Kidney epithelial cell (primary cell): ENCODE data around the gene CDK9. TPM values are rescaled to one million over a fixed set of nuclear protein-coding genes. Genes with fewer than 3 reads are reported as not detected.
"Not testable (repeated sequence)": the region's sequence is repeated elsewhere in the genome, so short reads cannot be mapped to it uniquely, and the experiment has no call there.

Source experiments
- DNase-seq: peaks from one replicate; pipeline ENCODE4 v3.0.0-alpha.2; 2010; ENCODE audit warnings: low read depth
- H3K27me3 ChIP-seq: 2 replicates; pipeline ENCODE4 v1.6.0; 2011; ENCODE audit warnings: low read length; ENCODE audit not compliant: control insufficient read depth, insufficient read depth
- H3K36me3 ChIP-seq: 2 replicates; pipeline ENCODE4 v1.5.1; 2011; ENCODE audit warnings: low read length; ENCODE audit not compliant: control insufficient read depth, insufficient read depth
- H3K4me3 ChIP-seq: 2 replicates; pipeline ENCODE4 v1.5.1; 2011; ENCODE audit warnings: low read depth, mild to moderate bottlenecking, control low read depth, low read length
- total RNA-seq: library from RNA; depleted of rRNA; stranded (reverse); fragments of >200 nt; gene quantifications from 2 replicates; pipeline ENCODE4 v1.2.3, GENCODE V29; 2015
- TF ChIP-seq, protein P1 (sequence below): IDR thresholded peaks from 2 replicates; pipeline ENCODE4 v1.5.1; 2011; ENCODE audit warnings: mild to moderate bottlenecking, moderate library complexity, low read length, control low read depth, inconsistent platforms; ENCODE audit not compliant: insufficient read depth, poor library complexity, severe bottlenecking

The CDK9 gene
- total RNA-seq, 1 donor from 2014 or later, result 47.3 TPM

DNA sequence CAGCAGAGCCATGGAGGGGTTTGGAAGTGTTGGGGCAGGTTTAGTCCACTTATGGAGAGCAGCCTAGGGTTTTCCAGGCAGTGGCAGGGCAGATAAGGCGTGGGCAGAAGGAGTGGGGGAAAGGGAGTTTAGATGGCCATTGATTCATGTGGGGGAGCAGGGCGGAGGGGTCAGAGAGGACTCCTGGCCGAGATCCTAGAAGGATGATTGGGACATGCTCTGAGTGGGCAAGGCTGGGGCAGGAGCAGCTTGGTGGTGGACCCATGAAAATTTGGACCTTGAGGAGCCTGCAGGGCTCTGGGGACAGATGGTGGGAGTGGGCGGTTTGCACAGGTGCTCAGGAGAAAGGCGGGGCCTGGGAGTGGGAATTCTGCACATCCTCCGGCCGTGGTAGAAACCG is 32.7 kb upstream of the CDK9 start:
- peaks cover 52% of the 10 kb centered on the region for H3K27me3 ChIP-seq
- DNase-seq, result no peak

GRCh38 chr9:127753622-127754021 is 32.2 kb upstream of the CDK9 start:
- no peak for DNase-seq
- H3K36me3 ChIP-seq, result no peaks in the 10 kb centered on the region
- peaks cover 51% of the 10 kb centered on the region for H3K27me3 ChIP-seq
- no peak overlapping the region for H3K4me3 ChIP-seq
- TF ChIP-seq, protein P1, sequence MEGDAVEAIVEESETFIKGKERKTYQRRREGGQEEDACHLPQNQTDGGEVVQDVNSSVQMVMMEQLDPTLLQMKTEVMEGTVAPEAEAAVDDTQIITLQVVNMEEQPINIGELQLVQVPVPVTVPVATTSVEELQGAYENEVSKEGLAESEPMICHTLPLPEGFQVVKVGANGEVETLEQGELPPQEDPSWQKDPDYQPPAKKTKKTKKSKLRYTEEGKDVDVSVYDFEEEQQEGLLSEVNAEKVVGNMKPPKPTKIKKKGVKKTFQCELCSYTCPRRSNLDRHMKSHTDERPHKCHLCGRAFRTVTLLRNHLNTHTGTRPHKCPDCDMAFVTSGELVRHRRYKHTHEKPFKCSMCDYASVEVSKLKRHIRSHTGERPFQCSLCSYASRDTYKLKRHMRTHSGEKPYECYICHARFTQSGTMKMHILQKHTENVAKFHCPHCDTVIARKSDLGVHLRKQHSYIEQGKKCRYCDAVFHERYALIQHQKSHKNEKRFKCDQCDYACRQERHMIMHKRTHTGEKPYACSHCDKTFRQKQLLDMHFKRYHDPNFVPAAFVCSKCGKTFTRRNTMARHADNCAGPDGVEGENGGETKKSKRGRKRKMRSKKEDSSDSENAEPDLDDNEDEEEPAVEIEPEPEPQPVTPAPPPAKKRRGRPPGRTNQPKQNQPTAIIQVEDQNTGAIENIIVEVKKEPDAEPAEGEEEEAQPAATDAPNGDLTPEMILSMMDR, result no peak

More for the DNA sequence above, 32.7 kb upstream of the CDK9 start:
- Histone ChIP-seq H3K4me3 (no peak overlapping the region), H3K36me3 (no peaks in the 10 kb centered on the region)
- TF ChIP-seq, protein P1, result no peak

GRCh38 chr9:127754099-127755060 is 31.5 kb upstream of the CDK9 start:
- Histone ChIP-seq H3K4me3 (no peak overlapping the region), H3K36me3 (no peaks in the 10 kb centered on the region), H3K27me3 (peaks cover 45% of the 10 kb centered on the region)
- TF ChIP-seq, protein P1, result no peak
- DNase-seq, result no peak

- H3K36me3 ChIP-seq, result no peaks in the 10 kb centered on the region
- TF ChIP-seq, protein P1, result no peak
Measured at GRCh38 chr9:127755061-127756060, 30.5 kb upstream of the CDK9 start.

GRCh38 chr9:127756233-127756632 is 29.6 kb upstream of the CDK9 start:
- no peaks in the 10 kb centered on the region for H3K36me3 ChIP-seq
- H3K27me3 ChIP-seq, result peaks cover 48% of the 10 kb centered on the region
- TF ChIP-seq, protein P1, result no peak
- no peak for DNase-seq
- no peak overlapping the region for H3K4me3 ChIP-seq

More at GRCh38 chr9:127755061-127756060, 30.5 kb upstream of the CDK9 start:
- Histone ChIP-seq H3K27me3 (peaks cover 47% of the 10 kb centered on the region), H3K4me3 (no peak overlapping the region)
- no peak for DNase-seq

GRCh38 chr9:127756776-127757175 is 29.1 kb upstream of the CDK9 start:
- peaks cover 50% of the 10 kb centered on the region for H3K27me3 ChIP-seq
- DNase-seq, H3K4me3 ChIP-seq, H3K36me3 ChIP-seq: not testable (repeated sequence)
